T-helper 1 cell (primary cell): ENCODE measurements around the gene ITGB5.
"Not testable (repeated sequence)": the region's sequence is repeated elsewhere in the genome, so short reads cannot be mapped to it uniquely, and the experiment has no call there.

Experiments
- DNase-seq, 5 donors: peaks; one replicate each; pipeline ENCODE4 v3.0.0-alpha.2; 2012 to 2020

Gene ITGB5

DNA sequence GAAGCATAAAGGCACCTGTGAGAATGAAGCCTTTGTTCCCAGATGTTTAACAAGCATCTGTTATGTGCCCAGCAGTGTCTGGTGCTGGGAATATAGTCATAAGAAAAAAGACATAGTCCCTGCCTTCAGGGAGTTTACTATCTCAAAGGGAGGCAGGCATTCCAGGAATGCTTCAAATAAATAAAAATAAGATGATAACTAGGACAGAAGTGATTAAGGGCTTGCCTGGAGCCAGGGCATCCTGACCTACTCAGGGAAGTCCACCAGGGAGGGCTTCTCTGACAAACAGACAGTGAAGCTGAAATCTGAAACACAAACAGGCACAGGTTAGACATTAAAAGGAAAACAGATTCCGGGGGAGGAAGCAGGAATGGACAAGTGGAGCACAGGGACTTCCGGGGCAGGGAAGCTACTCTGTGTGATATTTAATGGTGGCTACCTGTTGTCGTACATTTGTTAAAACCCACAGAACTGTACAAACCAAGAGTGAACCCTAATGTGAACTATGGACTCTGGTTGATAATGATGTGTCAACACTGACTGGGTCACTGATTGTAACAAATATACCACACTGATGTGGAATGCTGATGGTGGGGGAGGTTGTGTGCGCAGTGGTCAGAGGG is 53.3 kb downstream of the ITGB5 start:
- DNase-seq, result no peak

DNA sequence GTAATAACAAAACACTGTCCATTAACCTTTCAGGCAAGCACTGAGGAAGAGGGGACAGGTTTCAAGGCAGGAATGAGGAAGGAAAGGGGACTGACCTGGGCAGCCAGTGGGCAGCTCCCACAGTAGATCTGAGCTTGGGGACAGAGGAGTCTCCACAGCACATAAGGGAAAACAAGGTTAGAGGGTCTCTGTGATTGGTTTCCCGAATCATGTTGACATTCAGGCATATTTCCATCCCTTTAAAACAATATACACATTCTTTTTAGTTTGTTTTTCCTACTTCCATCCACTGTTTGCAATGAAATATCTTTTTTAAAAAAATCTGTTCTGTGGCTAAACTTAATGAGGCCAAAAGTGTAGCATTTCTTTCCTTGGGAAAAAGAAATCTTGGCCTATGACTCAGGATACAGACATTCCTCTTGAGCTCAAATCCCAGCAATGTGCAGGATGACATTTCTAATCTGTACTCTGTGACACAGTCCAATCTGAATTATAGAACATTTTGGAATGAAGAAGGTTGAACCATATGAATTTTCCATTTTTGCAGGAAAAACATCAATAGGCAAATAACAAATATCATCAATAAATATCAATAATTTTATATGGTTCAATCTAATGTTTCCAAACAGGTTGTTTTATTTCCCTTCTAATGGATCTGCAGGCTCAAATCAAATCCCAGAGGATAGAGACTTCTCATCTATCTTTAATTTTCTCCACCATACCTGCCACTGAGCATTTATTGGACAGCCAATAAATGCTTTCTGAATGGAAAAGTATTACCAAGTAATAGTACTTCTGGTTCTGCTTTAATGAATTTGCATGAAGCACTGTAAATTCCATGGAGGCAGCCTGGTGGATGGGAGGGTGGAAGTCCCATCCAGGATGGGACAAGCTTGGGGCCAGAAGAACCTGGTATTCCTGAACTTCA is 54.1 kb downstream of the ITGB5 start:
- no peak for DNase-seq

DNA sequence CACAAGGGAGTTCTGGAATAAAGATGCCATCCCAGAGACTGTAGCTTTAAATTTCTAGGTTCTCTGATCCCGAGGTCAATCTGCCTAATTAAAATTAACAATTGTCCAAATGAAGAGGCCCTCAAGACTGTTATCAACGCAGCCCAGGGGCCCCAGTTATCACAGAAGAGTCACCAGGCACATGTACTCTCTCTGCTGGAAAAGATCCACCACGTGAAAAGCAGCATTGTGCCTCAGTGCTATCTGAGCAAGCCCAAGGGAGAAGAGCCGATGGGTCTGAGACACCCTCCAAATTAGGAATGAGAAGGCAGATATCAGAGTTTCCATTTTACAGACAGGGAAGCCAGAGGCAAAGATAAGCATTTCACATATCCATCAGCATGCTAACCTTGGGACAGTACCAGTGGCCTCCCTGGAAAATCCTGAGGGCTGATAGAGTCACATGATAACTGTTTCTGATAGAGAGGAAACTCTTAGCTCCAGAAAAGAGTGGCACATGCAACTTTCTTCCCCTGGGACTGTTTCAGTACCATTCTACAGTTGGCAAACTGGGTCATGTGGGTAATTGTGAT is 55.5 kb downstream of the ITGB5 start:
- no peak for DNase-seq

DNA sequence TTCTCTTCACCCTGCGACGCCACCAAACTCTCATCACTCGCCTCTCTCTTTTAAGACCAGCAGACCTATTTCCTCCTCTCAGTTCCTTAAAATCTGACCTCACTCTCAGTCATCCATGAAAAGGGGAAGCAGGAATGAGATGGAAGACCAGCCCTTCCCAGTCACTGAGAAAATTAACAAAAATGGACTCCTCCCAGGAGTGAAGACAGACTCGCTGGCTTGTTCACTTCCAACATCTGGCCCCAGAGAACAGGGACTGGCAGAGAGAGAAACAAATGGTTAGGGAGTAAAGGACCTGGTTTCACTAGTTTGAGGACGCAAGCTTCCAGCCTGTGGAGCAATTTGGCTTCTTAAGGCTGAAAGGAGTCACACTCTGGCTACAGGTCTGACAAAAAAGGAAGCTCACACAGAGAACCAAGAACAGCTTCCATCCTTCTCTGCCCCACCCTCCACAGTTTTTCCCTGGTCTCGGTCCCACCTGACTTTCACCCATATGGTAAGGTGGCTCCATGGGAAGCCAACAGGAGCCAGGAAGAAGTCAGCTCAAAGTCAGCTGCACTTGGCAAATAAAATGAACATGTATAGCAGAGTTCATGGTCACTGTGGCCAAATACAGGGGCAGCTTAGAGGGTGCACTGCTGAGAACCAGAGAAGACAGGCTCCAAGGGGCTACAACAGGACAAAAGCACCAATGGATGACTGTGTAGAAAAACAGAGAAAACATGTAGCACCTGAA is 57.2 kb downstream of the ITGB5 start:
- no peak for DNase-seq

DNA sequence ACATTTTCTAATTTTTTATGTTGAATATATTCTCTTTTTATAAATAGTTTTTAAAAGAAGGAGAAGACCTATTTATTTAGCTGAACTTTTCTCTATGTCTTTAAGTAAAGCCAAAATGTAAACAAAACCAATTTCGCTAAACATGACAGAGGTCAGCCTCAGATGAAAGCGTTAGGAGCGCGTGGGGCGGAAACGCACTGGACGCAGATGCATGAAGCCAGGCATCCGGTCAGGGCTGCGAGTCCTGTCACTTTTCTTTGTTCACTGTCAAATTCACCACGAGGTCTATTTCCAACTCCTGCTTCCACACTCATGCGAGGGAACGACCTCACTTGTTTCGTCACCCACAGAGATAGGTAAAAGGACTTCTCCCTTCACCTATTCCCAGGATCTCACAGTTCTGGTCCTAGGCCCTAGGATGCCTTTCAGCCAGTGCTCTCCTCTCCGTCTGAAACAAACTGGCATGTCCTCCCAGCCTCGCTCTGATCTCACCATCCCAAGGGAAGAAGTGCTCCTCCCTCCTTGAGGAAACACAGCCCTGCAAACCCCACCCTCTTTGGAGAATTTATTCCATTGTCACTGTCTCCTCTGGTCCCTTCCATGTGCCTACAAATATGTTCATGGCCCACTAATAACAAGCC is 57.9 kb downstream of the ITGB5 start:
- no peak for DNase-seq

DNA sequence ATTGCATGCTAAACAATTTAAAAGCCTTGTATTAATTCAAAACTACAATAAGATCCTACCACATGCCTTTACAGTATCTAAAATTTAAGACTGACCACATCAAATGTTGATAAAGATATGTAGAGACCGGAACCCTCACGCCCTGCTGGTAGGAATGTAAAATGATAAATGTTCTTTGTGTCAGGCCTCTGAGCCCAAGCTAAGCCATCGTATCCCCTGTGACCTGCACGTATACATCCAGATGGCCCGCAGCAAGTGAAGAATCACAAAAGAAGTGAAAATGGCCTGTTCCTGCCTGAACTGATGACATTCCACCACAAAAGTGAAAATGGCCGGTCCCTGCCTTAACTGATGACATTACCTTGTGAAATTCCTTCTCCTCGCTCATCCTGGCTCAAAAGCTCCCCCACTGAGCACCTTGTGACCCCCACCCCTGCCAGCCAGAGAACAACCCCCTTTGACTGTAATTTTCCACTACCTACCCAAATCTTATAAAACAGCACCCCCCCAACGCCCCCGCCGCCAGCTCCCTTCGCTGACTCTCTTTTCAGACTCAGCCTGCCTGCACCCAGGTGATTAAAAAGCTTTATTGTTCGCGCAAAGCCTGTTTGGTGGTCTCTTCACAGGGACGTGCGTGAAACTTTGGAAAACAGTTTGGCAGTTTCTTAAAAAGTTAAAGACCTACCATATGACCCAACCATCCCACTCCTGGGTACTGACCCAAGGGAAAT is 59.5 kb downstream of the ITGB5 start:
- not testable (repeated sequence) for DNase-seq

DNA sequence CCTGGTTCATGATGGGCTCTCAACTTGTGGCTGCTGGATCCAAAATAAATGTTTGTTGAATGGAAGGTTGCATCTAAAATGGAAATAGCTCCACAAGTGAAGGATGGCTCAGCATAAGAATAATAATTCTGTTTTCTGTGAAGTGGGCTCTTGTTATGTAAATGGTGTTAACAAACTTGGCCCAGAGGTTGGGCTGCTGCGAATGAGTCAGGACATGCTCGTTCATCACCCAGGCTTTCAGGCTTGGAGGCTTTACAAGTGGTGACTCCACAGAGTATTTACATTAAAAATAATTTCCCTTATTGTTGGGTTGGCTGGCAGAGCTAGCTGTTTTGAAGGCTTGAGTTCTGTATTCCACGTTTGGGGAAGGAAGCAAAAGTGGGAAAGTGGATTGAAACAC is 60.5 kb downstream of the ITGB5 start:
- DNase-seq, result no peak

DNA sequence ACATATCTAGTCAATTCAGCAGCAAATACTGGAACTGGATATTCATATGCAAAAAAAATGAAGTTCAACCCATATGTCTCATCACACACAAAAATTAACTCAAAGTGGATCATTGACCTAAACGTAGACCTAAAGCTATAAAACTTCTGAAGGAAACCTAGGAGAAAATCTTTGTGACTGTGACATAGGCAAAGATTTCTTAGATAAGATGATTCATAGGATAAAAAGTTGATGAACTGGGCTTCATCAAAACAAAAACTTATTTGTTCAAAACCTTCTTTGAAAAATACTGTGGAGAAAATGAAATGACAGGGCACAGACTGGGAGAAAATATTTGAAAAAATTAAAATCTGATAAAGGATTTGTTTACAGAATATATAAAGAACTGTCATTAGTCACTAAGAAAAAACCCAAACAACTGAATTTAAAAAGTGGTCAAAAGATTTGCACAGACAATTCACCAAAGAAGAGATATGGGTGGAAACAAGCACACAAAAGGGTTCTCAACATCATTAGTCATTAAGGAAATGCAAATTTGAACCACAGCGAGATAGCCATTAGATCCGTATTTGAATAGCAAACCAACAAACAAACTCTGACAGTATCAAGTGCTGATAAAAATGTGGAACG is 62.8 kb downstream of the ITGB5 start:
- no peak for DNase-seq

DNA sequence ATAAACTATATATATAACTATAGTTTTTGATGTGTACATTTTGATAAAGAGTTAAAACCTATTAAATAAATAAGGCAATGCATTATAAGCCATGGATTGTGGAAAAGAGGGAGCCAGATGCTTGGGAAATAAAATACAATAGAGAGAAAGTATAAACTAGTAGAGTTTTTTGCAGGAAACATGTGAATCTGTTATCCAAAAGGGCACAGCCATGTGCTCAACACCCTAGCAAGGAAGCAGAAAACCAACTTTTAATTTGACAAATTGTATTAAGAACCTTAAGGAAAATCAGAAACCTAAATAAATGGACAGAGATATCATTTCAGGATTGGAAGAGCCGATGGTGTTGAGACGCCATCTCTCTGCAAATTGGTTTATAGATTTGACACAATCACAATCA is 63.5 kb downstream of the ITGB5 start:
- DNase-seq, result no peak

DNA sequence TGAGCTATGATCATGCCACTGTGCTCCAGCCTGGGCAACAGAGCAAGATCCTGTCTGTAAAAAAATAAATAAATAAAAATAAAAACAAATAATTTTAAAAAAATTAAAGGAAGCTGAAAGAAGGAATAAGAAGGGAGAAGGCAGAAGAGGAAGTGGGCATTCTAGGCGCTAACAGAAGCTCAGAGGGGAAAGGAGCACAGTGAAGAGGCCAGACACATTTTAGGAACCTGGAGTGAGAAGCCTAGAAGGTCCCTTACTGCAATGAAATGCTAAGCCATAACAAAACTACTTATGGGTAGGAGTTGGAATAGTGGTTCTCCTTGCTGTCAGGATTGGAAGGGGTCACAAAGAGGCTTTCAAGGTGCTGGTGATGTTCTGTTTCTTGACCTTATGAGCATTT is 64.0 kb downstream of the ITGB5 start:
- DNase-seq, result no peak

DNA sequence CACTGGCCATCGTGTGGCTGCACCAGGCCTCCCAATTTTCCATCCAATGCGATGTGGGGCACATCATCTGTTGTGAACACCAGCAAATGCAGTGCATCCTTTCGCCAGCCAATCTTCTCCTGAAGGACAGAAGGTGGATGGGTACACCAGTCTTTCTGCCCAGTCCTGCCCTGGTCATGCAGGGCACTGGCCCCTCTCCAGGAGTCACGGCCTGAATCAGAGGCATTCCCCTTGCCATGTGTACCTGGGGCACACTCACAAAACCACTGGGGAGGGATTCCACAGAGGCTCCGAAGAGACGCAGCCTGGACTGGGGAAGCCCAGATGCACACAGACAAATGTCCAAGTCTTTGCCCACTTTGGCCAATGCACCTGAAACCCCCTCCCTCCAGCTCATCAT is 65.8 kb downstream of the ITGB5 start:
- DNase-seq, result no peak

DNA sequence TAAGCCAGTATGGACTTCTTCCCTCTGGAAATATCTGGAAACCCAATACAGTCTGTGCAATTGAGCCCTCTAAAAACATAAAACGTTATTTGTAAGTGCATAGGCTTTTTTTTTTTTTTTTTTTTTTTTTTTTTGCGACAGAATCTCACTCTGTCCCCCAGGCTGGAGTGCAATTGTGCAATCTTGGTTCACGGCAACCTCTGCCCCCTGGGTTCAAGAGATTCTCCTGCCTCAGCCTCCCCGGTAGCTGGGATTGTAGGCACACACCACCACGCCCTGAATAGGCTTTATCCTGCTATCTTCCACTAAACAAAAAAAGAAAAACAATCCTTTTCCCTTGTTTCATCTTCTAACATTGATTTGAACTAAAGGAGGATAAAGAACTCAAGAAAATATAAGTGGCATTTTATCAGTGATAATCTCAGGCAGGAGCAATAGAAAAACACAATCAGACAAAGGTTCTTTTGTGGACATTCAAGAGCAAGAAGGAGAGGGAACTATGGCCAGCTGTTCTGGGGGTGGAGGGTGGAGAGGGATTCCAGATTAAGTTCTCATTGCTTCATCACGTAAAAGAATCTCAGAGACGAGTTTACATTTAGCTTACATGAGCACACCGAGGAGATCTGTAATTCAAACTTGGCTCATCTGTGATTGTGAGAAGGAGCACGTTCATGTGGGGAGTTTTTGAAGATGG is 68.6 kb downstream of the ITGB5 start:
- DNase-seq, result no peak

DNA sequence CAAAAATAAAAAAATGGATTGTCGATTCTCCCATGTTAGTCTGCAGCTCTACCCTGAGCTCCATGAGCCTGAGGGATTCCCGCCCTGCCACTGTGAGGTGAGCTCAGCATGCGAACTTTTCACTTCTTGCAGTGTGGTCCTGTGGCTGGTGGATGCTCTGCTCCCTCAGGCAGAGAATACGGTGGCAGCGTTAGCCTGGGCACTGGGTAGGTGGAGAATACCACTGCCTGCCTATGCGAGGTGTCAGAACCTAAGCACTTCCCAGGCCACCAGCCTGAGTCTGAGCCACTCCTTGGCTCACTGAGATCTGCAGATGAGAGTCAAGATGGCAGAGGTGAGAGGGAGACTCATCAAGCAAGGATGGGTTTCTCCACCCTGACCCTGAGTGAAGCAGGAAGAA is 70.1 kb downstream of the ITGB5 start:
- no peak for DNase-seq

DNA sequence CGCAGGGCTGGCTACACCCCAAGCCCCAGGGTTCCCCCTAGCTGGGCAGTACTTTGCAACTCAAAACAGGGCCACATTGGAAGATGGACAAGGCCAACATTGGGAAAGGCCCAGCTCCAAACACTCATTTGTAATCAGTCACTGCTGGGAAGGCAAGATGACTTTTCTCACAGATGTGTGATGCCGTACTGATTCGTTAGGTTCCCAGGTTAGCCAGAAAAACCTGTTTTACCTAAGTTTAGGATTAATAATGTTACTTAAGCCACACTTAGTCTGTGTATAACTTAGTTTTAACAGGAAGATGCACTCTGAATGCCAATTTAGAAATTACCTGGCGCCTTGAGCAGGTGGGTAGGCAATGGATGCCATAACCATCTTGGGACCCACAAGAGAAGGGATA is 71.0 kb downstream of the ITGB5 start:
- no peak for DNase-seq

DNA sequence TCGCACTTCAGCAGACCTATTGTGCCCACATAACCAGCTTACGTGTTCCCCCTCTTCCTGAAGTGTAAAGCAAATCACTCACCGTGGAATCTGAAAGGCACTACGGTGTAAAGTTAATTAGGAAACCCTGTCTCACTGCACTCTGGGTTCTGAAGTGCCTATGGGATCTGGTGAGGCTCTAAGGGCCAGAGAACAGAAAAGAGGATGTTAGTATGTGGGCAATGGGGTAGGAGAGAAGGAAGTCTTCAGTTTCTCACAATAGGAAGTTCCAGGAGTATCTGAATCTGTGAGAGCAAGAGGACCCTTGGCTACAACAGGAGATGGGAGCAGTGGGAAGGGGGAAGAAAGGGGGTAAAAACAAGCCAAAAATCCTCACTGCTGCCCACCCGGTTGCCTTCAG is 71.4 kb downstream of the ITGB5 start:
- DNase-seq, result no peak

DNA sequence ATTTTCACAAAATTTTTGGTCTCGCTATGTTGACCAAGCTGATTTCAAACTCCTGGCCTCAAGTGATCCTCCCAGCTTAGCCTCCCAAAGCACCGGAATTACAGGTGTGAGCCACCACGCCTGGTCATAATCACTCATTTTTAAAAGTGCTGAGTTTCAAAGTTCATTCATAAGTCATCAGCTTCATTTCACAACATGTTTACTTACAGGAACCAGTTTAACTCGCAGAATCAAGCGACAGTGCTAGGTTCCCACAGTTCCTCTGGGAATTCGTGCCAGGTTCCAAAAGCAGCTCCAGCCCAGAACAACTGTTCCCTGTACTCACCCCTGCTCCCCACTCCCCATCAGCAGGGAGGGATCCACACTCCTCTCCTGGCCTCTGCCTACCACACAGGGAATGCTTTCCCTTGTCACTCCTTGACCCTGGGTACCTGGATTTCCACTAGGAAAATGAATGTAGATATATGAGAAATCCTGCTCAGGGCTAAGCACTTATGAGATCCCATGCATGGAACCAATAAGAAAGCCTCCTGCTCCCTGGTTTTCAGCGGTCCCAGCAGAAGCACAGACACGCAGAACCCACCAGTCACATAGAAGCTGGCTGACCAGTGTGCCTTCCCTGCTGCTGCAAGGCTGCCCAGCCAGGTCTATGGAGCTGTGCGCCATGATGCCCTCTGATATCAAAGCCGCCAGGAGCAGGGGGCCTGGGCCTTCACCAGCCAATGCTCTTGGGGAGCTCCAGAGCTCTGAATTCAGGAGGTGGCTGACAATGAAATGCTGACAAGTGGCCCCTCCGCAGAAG is 72.3 kb downstream of the ITGB5 start:
- no peak for DNase-seq

DNA sequence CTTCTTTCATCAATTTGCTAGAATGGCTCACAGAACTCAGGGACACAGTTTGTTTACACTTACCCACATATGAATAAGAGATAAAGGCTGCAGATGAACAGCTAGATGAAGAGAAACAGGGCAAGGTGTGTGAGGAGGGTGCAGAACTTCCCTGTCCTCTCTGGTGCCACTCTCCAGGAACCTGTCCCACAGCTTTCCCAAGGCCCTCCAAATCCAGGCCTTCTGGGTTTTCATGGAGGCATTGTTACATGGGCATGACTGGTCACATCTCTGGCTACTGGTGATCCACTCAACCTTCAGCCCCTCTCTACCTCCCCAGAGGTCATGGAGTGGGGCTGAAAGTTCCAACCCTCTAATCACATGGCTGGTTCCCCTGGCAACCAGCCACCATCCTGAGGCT is 73.6 kb downstream of the ITGB5 start:
- DNase-seq, result no peak

DNA sequence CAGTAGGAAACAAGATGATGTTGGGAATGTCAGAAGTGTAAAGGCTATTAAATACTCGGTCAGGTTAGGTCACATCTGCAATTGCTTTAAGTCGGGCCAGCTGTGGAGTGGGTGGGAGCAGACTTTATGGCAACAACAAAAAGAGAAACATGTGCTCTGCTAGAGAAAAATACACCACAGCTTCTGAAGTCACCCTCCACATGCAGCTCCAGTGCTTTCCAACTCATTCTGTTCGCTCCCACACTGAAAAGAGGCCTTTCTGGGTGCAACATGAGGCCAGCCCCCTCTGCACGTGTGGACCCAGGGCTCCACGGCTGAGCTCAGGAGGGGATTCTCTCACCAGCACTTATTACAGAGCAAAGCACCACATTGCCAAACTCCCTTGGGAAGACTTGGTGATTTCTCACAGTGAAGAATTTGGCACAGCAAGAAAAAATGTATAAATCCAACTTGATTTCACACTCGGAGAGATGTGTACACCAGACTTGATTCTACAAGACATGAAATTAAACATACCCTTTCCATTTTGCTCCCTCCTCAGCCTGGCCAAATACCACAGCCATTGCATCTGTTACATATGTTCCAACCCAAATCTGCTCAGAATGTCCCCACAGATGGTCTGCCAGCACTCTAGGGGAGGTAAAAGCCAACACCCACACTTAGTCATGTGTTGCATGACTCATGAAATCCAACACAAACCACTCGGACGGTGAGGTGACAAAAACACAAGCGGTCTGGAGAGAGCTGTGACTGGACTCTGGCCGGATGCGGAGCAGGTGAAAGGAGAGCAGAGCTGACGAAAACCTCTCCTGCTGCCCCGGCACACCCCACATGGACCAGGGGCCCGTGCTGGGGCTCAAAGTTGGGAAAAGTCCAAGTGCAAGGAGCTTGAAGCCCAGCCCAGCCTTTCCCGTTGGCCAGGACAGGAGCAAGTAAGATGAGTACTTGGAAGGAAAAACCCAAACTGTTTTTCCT is 74.6 kb downstream of the ITGB5 start:
- no peak for DNase-seq

DNA sequence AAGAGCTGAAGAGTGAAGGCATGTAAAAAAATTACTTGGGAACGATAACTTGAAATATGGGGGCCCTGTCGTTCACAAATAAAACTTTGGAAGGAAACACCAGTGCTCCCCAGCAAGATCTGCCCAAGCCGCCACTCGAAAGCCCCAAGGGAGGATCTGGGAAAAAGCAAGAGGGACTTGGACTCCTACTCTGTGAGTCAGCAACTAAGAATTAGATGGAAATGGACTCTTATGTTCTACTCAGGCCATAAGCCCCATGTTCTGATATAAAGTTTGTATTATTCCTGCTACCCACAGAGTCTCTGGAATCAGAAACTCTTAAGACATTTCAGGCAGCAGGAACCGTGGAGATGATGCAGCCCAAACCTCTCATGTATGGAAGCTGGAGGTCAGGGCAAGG is 75.7 kb downstream of the ITGB5 start:
- no peak for DNase-seq
